Karpas-422 (cell line): Measurements from ENCODE around the gene DCT. TPM values are rescaled to one million over a fixed set of nuclear protein-coding genes. Genes with fewer than 3 reads are reported as not detected.
A peak's percentile ranks its signal among the peaks of the same experiment; 100 is the strongest.

Source experiments
- DNase-seq: peaks from one replicate; pipeline ENCODE4 v3.0.0-alpha.2; 2015
- H2AFZ ChIP-seq: fragments of 200-600 bp; sonication (generic); 2 replicates; pipeline ENCODE4 v1.6.1; 2014; ENCODE audit warnings: antibody characterized with exemption, low read length, mixed read lengths
- H3K27ac ChIP-seq: fragments of 200-600 bp; sonication (generic); 2 replicates; pipeline ENCODE4 v1.5.1; 2014; ENCODE audit warnings: mild to moderate bottlenecking, low read length, moderate library complexity
- H3K27me3 ChIP-seq: fragments of 200-600 bp; sonication (generic); 2 replicates; pipeline ENCODE4 v1.6.1; 2014; ENCODE audit warnings: low read length, mixed read lengths
- H3K36me3 ChIP-seq: fragments of 200-600 bp; sonication (generic); 2 replicates; pipeline ENCODE4 v1.6.1; 2014; ENCODE audit warnings: low read length, mixed read lengths; ENCODE audit not compliant: insufficient read depth
- H3K4me1 ChIP-seq: fragments of 200-600 bp; sonication (generic); 2 replicates; pipeline ENCODE4 v1.6.1; 2014; ENCODE audit warnings: mild to moderate bottlenecking, low read length, mixed read lengths
- H3K4me2 ChIP-seq: fragments of 200-600 bp; sonication (generic); 2 replicates; pipeline ENCODE4 v1.6.1; 2014; ENCODE audit warnings: low read length, low read depth, mild to moderate bottlenecking; ENCODE audit not compliant: poor library complexity, severe bottlenecking
- H3K4me3 ChIP-seq: fragments of 200-600 bp; sonication (generic); 2 replicates; pipeline ENCODE4 v1.5.1; 2014; ENCODE audit warnings: mild to moderate bottlenecking, antibody characterized with exemption, low read length, mixed read lengths
- H3K79me2 ChIP-seq: fragments of 200-600 bp; sonication (generic); 2 replicates; pipeline ENCODE4 v1.6.1; 2014; ENCODE audit warnings: mild to moderate bottlenecking, low read length, mixed read lengths
- H3K9ac ChIP-seq: fragments of 200-600 bp; sonication (generic); 2 replicates; pipeline ENCODE4 v1.6.0; 2014; ENCODE audit warnings: low read length
- H3K9me2 ChIP-seq: fragments of 200-600 bp; sonication (generic), shearing (Covaris generic); replicated peaks from 2 replicates; pipeline ENCODE4 v1.6.0; 2014; ENCODE audit warnings: mild to moderate bottlenecking, low read length, moderate library complexity; ENCODE audit not compliant: insufficient read depth
- H3K9me3 ChIP-seq: fragments of 300-700, 200-600 bp; sonication (generic); 2 replicates; pipeline ENCODE4 v1.6.1; 2014; ENCODE audit warnings: low read length, mixed read lengths
- H4K20me1 ChIP-seq: fragments of 200-600 bp; sonication (generic); 2 replicates; pipeline ENCODE4 v1.6.1; 2014; ENCODE audit warnings: mild to moderate bottlenecking, antibody characterized with exemption, low read length, low read depth; ENCODE audit not compliant: insufficient read depth
- total RNA-seq: library from RNA; depleted of rRNA; stranded (reverse); fragments of >200 nt; shearing (Covaris generic); gene quantifications from 2 replicates; pipeline ENCODE4 v1.2.3, GENCODE V29; 2014; ENCODE audit warnings: low replicate concordance

DCT gene
- total RNA-seq, 1 experiment from 2014 or later = not detected

DNA sequence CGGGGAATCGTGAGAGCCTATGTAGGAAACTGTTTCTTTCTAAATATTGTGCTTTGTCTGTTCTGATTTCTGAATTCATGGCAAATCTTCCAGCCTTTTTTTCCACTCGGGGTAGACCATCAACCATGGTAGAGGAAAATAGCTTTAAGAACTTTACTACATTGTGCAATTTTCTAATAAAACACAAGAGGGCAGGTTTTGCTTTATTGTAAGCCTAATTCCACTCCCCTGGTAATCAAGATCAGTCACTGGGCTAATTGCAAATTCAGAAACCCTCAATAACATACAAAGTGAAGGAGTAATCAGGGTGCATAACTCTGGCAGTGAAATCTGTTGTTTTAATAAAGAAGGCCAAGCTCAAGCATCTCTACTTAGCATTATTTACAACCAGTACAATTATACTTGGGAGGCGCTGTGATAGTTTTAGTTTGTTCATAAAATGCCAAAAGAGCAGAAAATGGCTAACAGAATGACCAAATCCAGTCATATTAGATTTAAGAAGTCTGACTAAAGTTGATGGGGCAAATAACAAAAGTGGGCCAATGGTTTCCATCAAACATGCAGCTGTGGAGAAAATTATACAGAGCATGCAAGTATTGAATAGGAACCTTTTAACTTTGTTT is 43.8 kb downstream of the DCT start:
- Histone ChIP-seq H3K4me2 (no peak overlapping the region), H3K27me3 (no peaks in the 10 kb centered on the region), H3K9me2 (no peaks in the 10 kb centered on the region), H3K27ac (no peak overlapping the region), H3K9ac (no peak overlapping the region), H3K9me3 (no peaks in the 10 kb centered on the region), H3K4me1 (no peaks in the 10 kb centered on the region), H3K4me3 (no peak overlapping the region), H2AFZ (no peak overlapping the region), H3K79me2 (no peaks in the 10 kb centered on the region), H4K20me1 (no peaks in the 10 kb centered on the region), H3K36me3 (no peaks in the 10 kb centered on the region)
- DNase-seq = peak; percentile 84

DNA sequence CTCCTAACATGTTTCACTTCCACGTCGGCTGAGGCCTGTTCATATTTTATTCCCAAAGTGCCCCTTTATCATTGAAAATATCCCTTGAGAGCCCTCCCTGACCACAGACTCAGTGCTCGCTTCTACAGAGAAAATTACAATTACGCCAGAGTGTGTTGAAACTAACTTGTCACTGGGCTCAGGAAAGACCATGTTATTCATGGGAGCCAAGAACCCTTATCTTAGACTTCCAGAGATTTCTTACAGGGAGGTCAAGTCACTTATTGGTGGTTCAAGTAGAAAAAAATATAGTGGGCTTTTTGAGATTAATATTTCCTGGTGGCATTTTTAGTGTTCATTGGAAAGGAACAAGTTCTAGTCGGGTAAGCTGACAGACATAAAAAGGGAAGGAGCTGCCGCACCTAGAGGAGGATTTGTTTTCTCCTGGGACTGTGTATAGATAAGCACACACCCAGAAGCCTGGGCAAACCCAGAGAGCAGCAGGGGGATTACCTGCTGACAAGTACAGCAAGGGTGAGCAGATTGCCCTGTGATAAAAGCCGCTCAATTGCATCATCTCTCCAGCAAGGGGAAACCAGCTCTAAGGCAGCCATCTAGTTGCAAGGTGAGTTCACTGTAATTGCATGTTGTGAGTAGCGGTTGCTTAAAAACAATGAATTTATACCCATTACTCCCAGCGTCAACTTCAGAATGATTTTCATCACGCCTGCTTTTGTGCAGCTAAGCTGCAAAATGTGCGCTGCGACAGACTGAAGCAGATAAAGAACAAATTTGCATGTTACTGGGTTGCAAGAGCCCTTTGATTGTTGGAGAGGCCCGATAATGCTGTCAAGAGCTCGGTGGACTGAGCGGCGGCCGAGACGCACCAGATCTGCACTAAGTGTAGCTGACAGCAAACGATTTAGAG is 46.2 kb downstream of the DCT start:
- H3K9me3 ChIP-seq = no peaks in the 10 kb centered on the region
- no peak overlapping the region for H3K9ac ChIP-seq
- H2AFZ ChIP-seq = no peak overlapping the region
- no peaks in the 10 kb centered on the region for H3K4me1 ChIP-seq
- H3K27ac ChIP-seq = no peak overlapping the region
- H3K27me3 ChIP-seq = no peaks in the 10 kb centered on the region
- no peaks in the 10 kb centered on the region for H4K20me1 ChIP-seq
- no peak for DNase-seq
- no peaks in the 10 kb centered on the region for H3K79me2 ChIP-seq
- H3K4me3 ChIP-seq = no peak overlapping the region
- no peak overlapping the region for H3K4me2 ChIP-seq
- no peaks in the 10 kb centered on the region for H3K9me2 ChIP-seq
- no peaks in the 10 kb centered on the region for H3K36me3 ChIP-seq

- Histone ChIP-seq H3K79me2 (no peaks in the 10 kb centered on the region), H4K20me1 (no peaks in the 10 kb centered on the region), H3K9ac (no peak overlapping the region), H3K4me2 (no peak overlapping the region), H3K27me3 (no peaks in the 10 kb centered on the region), H3K4me1 (no peaks in the 10 kb centered on the region), H3K9me2 (no peaks in the 10 kb centered on the region), H3K36me3 (no peaks in the 10 kb centered on the region), H2AFZ (no peak overlapping the region), H3K4me3 (no peak overlapping the region), H3K27ac (no peak overlapping the region), H3K9me3 (no peaks in the 10 kb centered on the region)
- DNase-seq = no peak
Observed at GRCh38 chr13:94431987-94432386, 47.5 kb downstream of the DCT start.

DNA sequence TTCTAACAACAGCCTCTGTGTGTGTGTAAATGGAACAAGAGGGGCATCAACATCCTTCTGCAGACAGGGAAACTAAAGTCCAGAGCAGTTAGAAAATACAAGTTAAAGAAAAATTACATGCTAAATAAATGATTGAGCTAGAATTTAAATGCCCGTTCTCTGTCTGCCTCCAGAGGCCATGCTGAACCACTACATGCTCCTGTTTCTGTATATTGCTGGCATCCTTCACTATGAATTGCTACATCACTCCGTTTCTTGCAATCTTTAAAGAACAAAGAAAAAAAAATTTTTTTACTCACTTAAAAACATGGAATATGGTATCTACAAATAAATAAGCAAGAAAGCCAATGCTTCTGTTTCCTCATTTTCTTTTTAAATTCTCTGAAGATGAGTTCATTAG is 47.9 kb downstream of the DCT start:
- Histone ChIP-seq H3K4me2 (no peak overlapping the region), H3K79me2 (no peaks in the 10 kb centered on the region), H3K27ac (no peak overlapping the region), H3K4me1 (no peaks in the 10 kb centered on the region), H3K9ac (no peak overlapping the region), H4K20me1 (no peaks in the 10 kb centered on the region), H3K36me3 (no peaks in the 10 kb centered on the region), H3K9me2 (no peaks in the 10 kb centered on the region), H2AFZ (no peak overlapping the region), H3K27me3 (no peaks in the 10 kb centered on the region), H3K9me3 (no peaks in the 10 kb centered on the region), H3K4me3 (no peak overlapping the region)
- no peak for DNase-seq

GRCh38 chr13:94427313-94427953 is 52.0 kb downstream of the DCT start:
- no peak overlapping the region for H2AFZ ChIP-seq

GRCh38 chr13:94419925-94420305 is 59.6 kb downstream of the DCT start:
- Histone ChIP-seq H3K4me1 (no peaks in the 10 kb centered on the region), H3K27me3 (no peaks in the 10 kb centered on the region), H3K36me3 (no peaks in the 10 kb centered on the region), H3K27ac (no peak overlapping the region), H3K9me3 (no peaks in the 10 kb centered on the region), H2AFZ (no peak overlapping the region), H3K9ac (no peak overlapping the region), H4K20me1 (no peaks in the 10 kb centered on the region), H3K9me2 (no peaks in the 10 kb centered on the region), H3K4me3 (no peak overlapping the region), H3K79me2 (no peaks in the 10 kb centered on the region), H3K4me2 (no peak overlapping the region)
- DNase-seq = no peak

More at GRCh38 chr13:94427313-94427953, 52.0 kb downstream of the DCT start:
- no peaks in the 10 kb centered on the region for H3K9me3 ChIP-seq
- no peak overlapping the region for H3K9ac ChIP-seq
- no peaks in the 10 kb centered on the region for H3K79me2 ChIP-seq
- H3K4me2 ChIP-seq = no peak overlapping the region
- no peaks in the 10 kb centered on the region for H3K36me3 ChIP-seq
- H3K27me3 ChIP-seq = no peaks in the 10 kb centered on the region
- DNase-seq = no peak
- no peak overlapping the region for H3K27ac ChIP-seq
- H3K4me1 ChIP-seq = no peaks in the 10 kb centered on the region
- H3K4me3 ChIP-seq = no peak overlapping the region
- H3K9me2 ChIP-seq = no peaks in the 10 kb centered on the region
- no peaks in the 10 kb centered on the region for H4K20me1 ChIP-seq

- Histone ChIP-seq H3K9ac (no peak overlapping the region), H2AFZ (no peak overlapping the region), H3K4me1 (no peaks in the 10 kb centered on the region), H4K20me1 (no peaks in the 10 kb centered on the region), H3K79me2 (no peaks in the 10 kb centered on the region), H3K27ac (no peak overlapping the region), H3K9me2 (no peaks in the 10 kb centered on the region), H3K27me3 (no peaks in the 10 kb centered on the region), H3K4me3 (no peak overlapping the region), H3K4me2 (no peak overlapping the region), H3K9me3 (no peaks in the 10 kb centered on the region), H3K36me3 (no peaks in the 10 kb centered on the region)
- DNase-seq = no peak
Observed at GRCh38 chr13:94419304-94419924, 60.1 kb downstream of the DCT start.

GRCh38 chr13:94417294-94417693 is 62.2 kb downstream of the DCT start:
- Histone ChIP-seq H3K4me1 (no peaks in the 10 kb centered on the region), H3K4me2 (no peak overlapping the region), H4K20me1 (no peaks in the 10 kb centered on the region), H3K9ac (no peak overlapping the region), H3K27me3 (no peaks in the 10 kb centered on the region), H3K9me2 (no peaks in the 10 kb centered on the region), H3K27ac (no peak overlapping the region), H3K4me3 (no peak overlapping the region), H3K9me3 (no peaks in the 10 kb centered on the region), H2AFZ (no peak overlapping the region), H3K36me3 (no peaks in the 10 kb centered on the region), H3K79me2 (no peaks in the 10 kb centered on the region)
- no peak for DNase-seq
